ENCODE data around the gene LRP2. TPM values are rescaled to one million over a fixed set of nuclear protein-coding genes. Genes with fewer than 3 reads are reported as not detected.

Gene LRP2
- total and polyA plus RNA-seq, 2 experiments from 2014 or later, result 0.68 to 2.7 TPM

DNA sequence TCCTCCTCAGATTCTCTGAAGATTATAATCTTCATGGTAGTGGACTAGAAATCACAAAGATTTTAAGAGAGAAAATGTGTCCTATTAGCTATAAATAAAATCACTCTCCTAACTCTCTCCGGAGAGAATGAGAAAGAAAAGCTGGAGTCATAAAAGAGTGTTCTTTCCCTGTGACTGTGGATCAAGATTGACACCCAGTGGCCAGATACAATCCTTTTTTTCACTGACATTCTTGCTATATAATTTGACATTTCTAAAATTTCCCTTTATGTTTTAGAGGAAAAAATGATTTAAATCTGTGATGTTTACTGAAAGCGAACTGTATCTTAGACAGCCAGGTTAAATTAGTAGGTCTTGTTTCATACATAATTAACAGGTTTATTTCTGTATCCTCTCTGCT is 35.4 kb upstream of the LRP2 start:
- peak; percentile 22 for DNase-seq (ENCODE audit: low spot score)
- H3K36me3 Mint-ChIP-seq (ENCODE audit: low read depth), result peaks cover 13% of the 10 kb centered on the region
- H3K27me3 Mint-ChIP-seq (ENCODE audit: insufficient read depth, low read depth, poor library complexity), result no peaks in the 10 kb centered on the region
- no peak overlapping the region for H3K4me2 ChIP-seq
- no peaks in the 10 kb centered on the region for H3K9me2 ChIP-seq (ENCODE audit: insufficient read depth)
- H3K27me3 ChIP-seq (ENCODE audit: insufficient read depth), result no peaks in the 10 kb centered on the region
- H2AFZ ChIP-seq, result no peak overlapping the region
- H3K27ac Mint-ChIP-seq, result no peak overlapping the region
- peaks cover 17% of the 10 kb centered on the region for H3K4me1 Mint-ChIP-seq
- H4K20me1 ChIP-seq (replicated peaks; ENCODE audit: insufficient read depth), result no peaks in the 10 kb centered on the region
- no peak overlapping the region for H3K27ac ChIP-seq (ENCODE audit: low read depth)
- no peak overlapping the region for H3K4me3 ChIP-seq
- H3K9me3 Mint-ChIP-seq, result peaks cover 20% of the 10 kb centered on the region
- H3K36me3 ChIP-seq (ENCODE audit: insufficient read depth), result no peaks in the 10 kb centered on the region; the same call in 1 of the 2 replicates
- H3K79me2 ChIP-seq (replicated peaks; ENCODE audit: insufficient read depth), result no peaks in the 10 kb centered on the region
- H3K4me1 ChIP-seq (ENCODE audit: insufficient read depth), result peaks cover 8% of the 10 kb centered on the region
- no peaks in the 10 kb centered on the region for H3F3A ChIP-seq (replicated peaks; ENCODE audit: low read depth)
- TF ChIP-seq, protein P1, sequence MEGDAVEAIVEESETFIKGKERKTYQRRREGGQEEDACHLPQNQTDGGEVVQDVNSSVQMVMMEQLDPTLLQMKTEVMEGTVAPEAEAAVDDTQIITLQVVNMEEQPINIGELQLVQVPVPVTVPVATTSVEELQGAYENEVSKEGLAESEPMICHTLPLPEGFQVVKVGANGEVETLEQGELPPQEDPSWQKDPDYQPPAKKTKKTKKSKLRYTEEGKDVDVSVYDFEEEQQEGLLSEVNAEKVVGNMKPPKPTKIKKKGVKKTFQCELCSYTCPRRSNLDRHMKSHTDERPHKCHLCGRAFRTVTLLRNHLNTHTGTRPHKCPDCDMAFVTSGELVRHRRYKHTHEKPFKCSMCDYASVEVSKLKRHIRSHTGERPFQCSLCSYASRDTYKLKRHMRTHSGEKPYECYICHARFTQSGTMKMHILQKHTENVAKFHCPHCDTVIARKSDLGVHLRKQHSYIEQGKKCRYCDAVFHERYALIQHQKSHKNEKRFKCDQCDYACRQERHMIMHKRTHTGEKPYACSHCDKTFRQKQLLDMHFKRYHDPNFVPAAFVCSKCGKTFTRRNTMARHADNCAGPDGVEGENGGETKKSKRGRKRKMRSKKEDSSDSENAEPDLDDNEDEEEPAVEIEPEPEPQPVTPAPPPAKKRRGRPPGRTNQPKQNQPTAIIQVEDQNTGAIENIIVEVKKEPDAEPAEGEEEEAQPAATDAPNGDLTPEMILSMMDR (conservative IDR thresholded peaks at IDR 0.05; ENCODE audit: low read depth in 2 of 2), result peak; percentile 54 to 60
- no peak for TF ChIP-seq EZH2 (IDR thresholded peaks at IDR 0.05; ENCODE audit: low read depth, unreplicated experiment)
- ATAC-seq, result no peak
- no peak overlapping the region for H3K4me3 Mint-ChIP-seq

DNA sequence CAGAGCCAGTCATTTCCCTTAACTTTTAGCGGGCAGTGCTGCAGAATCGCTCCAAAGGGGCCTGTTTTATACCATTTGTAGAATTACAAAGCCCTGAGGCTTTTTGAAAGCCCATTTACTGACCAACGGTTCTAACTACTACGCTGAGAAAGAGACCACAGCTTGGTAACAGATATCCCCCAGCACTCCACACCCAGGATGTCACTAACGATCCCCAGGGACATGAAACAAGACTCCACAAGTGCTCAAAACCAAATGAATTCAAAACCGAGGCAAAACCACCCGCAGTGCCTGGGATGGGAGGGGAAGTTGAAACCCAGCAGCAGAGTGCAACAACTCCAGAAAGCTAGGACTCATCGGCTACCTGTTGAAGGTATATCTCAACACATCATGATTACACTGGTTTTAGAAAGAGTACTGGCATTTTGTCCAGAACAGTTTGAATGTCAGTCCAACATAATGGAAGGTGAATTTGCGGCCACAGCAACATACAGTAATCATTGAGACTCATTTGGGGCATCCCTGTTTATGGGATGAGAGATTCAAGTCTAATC is 33.6 kb upstream of the LRP2 start:
- H3K4me3 ChIP-seq, result no peak overlapping the region
- ATAC-seq (no peak; the same call in 1 of the 3 replicates), DNase-seq (ENCODE audit: low spot score) (peak; percentile 6)
- peak overlapping the region; percentile 95; the same call in 1 of the 2 replicates for H2AFZ ChIP-seq
- no peaks in the 10 kb centered on the region for H3K9me2 ChIP-seq (ENCODE audit: insufficient read depth)
- Mint-ChIP-seq H3K27me3 (ENCODE audit: insufficient read depth, low read depth, poor library complexity) (no peaks in the 10 kb centered on the region), H3K4me1 (peaks cover 21% of the 10 kb centered on the region), H3K4me3 (no peak overlapping the region), H3K36me3 (ENCODE audit: low read depth) (peaks cover 13% of the 10 kb centered on the region), H3K27ac (no peak overlapping the region), H3K9me3 (peaks cover 20% of the 10 kb centered on the region)
- no peaks in the 10 kb centered on the region for H3F3A ChIP-seq (replicated peaks; ENCODE audit: low read depth)
- no peak overlapping the region for H3K27ac ChIP-seq (ENCODE audit: low read depth)
- H3K4me1 ChIP-seq (ENCODE audit: insufficient read depth), result peaks cover 8% of the 10 kb centered on the region
- no peak for TF ChIP-seq STAT1 (IDR thresholded peaks at IDR 0.05; ENCODE audit: unreplicated experiment)
- TF ChIP-seq CREB1 (CRISPR knock-in tag; IDR thresholded peaks at IDR 0.05; ENCODE audit: low read depth), result no peak
- TF ChIP-seq ZNF114 (CRISPR knock-in tag; IDR thresholded peaks at IDR 0.05), result no peak
- TF ChIP-seq EZH2 (IDR thresholded peaks at IDR 0.05; ENCODE audit: low read depth, unreplicated experiment), result no peak
- TF ChIP-seq, protein P2, sequence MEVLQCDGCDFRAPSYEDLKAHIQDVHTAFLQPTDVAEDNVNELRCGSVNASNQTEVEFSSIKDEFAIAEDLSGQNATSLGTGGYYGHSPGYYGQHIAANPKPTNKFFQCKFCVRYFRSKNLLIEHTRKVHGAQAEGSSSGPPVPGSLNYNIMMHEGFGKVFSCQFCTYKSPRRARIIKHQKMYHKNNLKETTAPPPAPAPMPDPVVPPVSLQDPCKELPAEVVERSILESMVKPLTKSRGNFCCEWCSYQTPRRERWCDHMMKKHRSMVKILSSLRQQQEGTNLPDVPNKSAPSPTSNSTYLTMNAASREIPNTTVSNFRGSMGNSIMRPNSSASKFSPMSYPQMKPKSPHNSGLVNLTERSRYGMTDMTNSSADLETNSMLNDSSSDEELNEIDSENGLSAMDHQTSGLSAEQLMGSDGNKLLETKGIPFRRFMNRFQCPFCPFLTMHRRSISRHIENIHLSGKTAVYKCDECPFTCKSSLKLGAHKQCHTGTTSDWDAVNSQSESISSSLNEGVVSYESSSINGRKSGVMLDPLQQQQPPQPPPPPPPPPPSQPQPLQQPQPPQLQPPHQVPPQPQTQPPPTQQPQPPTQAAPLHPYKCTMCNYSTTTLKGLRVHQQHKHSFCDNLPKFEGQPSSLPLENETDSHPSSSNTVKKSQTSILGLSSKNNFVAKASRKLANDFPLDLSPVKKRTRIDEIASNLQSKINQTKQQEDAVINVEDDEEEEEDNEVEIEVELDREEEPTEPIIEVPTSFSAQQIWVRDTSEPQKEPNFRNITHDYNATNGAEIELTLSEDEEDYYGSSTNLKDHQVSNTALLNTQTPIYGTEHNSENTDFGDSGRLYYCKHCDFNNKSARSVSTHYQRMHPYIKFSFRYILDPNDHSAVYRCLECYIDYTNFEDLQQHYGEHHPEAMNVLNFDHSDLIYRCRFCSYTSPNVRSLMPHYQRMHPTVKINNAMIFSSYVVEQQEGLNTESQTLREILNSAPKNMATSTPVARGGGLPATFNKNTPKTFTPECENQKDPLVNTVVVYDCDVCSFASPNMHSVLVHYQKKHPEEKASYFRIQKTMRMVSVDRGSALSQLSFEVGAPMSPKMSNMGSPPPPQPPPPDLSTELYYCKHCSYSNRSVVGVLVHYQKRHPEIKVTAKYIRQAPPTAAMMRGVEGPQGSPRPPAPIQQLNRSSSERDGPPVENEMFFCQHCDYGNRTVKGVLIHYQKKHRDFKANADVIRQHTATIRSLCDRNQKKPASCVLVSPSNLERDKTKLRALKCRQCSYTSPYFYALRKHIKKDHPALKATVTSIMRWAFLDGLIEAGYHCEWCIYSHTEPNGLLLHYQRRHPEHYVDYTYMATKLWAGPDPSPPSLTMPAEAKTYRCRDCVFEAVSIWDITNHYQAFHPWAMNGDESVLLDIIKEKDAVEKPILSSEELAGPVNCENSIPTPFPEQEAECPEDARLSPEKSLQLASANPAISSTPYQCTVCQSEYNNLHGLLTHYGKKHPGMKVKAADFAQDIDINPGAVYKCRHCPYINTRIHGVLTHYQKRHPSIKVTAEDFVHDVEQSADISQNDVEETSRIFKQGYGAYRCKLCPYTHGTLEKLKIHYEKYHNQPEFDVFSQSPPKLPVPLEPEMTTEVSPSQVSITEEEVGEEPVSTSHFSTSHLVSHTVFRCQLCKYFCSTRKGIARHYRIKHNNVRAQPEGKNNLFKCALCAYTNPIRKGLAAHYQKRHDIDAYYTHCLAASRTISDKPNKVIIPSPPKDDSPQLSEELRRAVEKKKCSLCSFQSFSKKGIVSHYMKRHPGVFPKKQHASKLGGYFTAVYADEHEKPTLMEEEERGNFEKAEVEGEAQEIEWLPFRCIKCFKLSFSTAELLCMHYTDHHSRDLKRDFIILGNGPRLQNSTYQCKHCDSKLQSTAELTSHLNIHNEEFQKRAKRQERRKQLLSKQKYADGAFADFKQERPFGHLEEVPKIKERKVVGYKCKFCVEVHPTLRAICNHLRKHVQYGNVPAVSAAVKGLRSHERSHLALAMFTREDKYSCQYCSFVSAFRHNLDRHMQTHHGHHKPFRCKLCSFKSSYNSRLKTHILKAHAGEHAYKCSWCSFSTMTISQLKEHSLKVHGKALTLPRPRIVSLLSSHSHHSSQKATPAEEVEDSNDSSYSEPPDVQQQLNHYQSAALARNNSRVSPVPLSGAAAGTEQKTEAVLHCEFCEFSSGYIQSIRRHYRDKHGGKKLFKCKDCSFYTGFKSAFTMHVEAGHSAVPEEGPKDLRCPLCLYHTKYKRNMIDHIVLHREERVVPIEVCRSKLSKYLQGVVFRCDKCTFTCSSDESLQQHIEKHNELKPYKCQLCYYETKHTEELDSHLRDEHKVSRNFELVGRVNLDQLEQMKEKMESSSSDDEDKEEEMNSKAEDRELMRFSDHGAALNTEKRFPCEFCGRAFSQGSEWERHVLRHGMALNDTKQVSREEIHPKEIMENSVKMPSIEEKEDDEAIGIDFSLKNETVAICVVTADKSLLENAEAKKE (CRISPR knock-in tag; IDR thresholded peaks at IDR 0.05), result no peak
- TF ChIP-seq POLR2AphosphoS5 (IDR thresholded peaks at IDR 0.05; ENCODE audit: low read depth), result no peak
- TF ChIP-seq, protein P1 (conservative IDR thresholded peaks at IDR 0.05; ENCODE audit: low read depth in 2 of 2), result no peak
- no peaks in the 10 kb centered on the region for H3K79me2 ChIP-seq (replicated peaks; ENCODE audit: insufficient read depth)
- H4K20me1 ChIP-seq (replicated peaks; ENCODE audit: insufficient read depth), result no peaks in the 10 kb centered on the region
- H3K27me3 ChIP-seq (ENCODE audit: insufficient read depth), result no peaks in the 10 kb centered on the region
- H3K4me2 ChIP-seq, result no peak overlapping the region
- H3K36me3 ChIP-seq (ENCODE audit: insufficient read depth), result no peaks in the 10 kb centered on the region; the same call in 1 of the 2 replicates

Data from GM23338 (cell line).